CD1c-positive myeloid dendritic cell (primary cell): ENCODE measurements around the gene OR2A5.
A peak's percentile ranks its signal among the peaks of the same experiment; 100 is the strongest.
"Not testable (repeated sequence)": the region's sequence is repeated elsewhere in the genome, so short reads cannot be mapped to it uniquely, and the experiment has no call there.

Experiments used
- DNase-seq: peaks from one replicate; pipeline ENCODE4 v3.0.0-alpha.2; 2016; ENCODE audit errors: extremely low spot score

The OR2A5 gene, protein sequence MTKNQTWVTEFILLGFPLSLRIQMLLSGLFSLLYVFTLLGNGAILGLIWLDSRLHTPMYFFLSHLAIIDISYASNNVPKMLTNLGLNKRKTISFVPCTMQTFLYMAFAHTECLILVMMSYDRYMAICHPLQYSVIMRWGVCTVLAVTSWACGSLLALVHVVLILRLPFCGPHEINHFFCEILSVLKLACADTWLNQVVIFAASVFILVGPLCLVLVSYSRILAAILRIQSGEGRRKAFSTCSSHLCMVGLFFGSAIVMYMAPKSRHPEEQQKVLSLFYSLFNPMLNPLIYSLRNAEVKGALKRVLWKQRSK

DNA sequence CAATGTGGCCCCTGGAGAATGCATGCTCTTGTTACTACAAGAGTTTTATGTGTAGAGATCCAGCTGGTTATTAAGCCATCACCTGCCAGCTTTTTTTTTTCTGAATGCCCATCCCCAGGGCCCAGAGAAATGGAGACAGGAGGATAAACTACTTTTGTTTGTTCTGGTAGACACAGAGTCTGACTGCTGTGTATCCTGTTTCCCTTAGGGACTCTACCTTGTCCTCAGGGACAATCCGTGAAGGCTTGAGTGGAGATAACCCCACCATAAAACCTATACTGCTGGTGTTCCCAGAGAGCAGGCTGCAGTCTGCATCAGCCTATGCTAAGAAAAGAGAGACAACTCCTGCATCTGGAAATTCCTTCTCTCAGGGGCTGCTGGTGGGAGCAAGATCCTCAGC, at the start of gene OR2A5:
TSS of gene OR2A5 (plus strand) at position 301 of the 400 bp plus-strand sequence. CDS start 1,454 bp downstream, outside the sequence.
- DNase-seq = no peak

DNA sequence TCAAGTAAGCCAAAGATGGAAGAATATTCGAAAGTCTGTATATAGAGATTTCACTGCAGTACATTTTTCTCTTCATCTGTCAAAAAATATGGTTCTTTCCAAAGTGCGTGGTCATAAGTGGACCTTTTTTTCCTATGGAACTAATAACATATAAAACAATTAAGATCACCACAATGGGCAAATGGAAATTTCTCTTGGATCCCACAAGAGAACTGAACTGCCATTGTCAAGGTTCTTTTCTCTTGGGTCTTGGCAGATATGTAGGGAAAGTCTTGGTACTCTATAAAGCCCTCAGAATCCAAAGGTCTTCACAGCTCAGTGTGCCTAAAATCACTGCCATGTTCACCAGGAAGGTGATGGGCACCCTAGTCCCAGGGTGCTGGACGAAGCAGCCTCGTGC, 48.7 kb upstream of the OR2A5 start, which contains the start of gene OR6B1:
TSS of gene OR6B1 (plus strand) at position 301 of the 400 bp plus-strand sequence. CDS start 3,677 bp downstream, outside the sequence.
- DNase-seq = no peak

DNA sequence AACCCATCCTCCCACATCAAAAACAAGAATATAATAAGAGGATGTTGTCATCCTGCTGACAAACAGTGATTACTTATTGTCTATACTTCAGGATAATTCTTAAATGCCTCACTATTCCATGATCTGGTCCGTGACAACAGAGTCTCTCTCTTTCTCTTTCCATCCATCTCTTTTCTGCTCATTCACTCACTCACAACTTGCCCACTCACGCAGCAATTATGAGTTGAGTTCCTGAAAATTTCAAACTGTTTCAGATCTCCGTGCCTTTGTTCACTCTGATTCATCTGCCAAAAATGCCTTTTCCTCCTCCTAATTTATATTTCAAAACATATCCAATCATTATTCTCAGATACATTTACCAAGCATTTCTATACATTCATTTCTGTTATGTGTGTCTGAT, 47.2 kb upstream of the OR2A5 start:
- DNase-seq = no peak

DNA sequence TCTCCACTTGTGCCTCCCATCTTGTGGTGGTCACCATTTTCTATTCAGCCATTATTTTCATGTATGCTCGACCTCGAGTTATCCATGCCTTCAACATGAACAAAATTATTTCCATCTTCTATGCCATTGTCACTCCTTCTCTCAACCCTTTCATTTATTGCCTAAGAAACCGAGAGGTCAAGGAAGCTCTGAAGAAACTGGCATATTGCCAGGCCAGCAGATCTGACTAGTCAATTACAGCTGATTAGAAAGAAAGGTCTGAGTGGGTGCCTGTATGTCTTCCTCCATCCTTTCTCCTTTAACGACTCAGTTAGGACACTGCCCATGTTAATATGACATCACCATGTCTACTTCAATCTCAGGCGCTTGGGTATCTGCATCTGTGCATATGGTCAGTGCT, 44.0 kb upstream of the OR2A5 start:
- DNase-seq = no peak

DNA sequence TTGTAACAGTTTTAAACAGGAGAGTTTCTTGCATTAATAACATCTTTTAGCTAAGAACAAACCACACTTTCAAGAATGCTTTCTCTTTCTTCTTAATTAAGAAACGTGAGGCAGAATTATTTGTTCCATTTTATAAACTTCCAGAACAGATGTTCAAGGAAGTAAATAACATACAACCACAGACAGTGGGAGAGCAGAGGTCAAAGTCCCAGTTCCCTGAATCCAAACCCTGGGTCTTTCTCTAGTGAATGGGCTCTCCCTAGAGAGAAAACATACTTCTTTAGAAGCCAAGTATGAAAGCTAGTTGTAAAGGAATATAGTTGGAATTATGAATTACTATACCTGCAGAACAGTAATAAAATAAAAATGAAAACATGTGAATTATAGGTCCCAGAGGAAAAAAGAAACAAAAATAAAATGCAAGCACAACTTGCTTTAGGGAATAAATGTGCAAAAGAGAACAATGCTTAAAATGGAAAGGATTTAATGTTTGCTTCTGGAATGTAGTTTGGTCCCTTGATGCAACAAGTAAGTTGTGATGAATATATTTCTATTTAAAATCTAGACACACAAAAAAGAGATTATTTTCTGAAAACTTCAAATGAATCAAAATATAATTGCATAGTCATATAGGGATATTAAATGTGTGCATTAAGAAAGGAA, 42.6 kb upstream of the OR2A5 start:
- DNase-seq = no peak

DNA sequence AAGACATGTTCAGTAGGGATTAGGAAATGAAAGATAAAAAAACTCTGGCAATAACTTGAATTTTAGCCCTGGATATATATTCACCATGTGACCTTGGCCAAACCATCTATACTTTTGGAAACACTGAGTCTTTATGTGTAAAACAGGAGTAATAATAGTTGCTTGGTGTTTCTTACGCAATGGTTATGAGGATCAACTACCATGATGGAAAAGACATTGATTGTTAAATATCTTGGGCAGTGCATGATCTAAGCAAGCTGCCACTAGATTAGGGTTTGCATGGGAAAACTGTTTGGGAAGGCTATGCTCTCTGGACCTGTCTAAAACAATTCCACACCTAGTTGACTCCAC, 42.1 kb upstream of the OR2A5 start:
- no peak for DNase-seq

DNA sequence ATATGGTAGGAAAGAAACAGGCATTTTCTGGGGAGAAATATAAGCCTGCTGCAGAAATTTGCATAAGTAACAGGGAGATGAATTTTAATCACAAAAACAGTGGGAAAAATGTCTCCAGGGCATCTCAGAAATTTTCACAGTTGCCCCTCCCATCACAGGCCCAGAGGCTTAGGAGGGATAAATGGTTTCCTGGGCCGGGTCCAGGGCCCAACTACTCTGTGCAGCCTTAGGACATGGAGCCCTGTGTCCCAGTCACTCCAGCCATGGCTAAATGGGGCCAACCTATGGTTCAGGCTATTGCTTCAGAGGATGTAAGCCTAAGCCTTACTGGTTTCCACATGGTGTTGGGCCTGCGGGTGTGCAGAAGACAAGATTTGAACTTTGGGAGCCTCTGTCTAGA, 39.4 kb upstream of the OR2A5 start:
- no peak for DNase-seq

DNA sequence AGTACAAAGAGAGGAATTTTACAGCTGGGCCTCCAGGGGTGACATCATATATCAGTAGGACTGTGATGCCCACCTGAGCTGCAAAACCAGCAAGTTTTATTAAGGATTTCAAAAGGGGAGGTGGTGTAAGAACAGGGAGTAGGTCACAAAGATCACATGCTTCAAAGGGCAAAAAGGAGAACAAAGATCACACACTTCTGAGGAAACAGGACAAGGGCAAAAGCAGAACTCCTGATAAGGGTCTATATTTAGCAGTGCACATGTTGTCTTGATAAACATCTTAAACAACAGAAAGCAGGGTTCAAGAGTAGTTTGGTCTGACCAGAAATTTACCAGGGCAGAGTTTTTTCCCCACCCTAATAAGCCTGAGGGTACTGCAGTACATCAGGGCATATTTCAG, 38.7 kb upstream of the OR2A5 start:
- DNase-seq = peak; percentile 51

DNA sequence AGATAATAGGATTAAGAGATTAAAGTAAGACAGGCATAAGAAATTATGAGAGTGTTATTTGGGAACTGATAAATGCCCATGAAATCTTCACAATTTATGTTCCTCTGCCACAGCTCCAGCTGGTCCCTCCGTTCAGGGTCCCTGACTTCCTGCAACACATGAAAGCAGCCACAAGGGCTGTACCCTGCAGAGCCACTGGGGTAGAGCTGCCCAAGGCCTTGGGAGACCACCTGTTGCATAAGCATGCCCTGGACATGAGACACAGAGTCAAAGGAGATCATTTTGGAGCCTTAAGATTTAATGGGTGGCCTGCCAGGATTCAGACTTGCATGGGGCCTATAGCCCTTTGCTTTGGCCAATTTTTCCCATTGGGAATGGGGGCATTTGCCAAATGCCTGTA, 37.9 kb upstream of the OR2A5 start:
- DNase-seq = not testable (repeated sequence)

DNA sequence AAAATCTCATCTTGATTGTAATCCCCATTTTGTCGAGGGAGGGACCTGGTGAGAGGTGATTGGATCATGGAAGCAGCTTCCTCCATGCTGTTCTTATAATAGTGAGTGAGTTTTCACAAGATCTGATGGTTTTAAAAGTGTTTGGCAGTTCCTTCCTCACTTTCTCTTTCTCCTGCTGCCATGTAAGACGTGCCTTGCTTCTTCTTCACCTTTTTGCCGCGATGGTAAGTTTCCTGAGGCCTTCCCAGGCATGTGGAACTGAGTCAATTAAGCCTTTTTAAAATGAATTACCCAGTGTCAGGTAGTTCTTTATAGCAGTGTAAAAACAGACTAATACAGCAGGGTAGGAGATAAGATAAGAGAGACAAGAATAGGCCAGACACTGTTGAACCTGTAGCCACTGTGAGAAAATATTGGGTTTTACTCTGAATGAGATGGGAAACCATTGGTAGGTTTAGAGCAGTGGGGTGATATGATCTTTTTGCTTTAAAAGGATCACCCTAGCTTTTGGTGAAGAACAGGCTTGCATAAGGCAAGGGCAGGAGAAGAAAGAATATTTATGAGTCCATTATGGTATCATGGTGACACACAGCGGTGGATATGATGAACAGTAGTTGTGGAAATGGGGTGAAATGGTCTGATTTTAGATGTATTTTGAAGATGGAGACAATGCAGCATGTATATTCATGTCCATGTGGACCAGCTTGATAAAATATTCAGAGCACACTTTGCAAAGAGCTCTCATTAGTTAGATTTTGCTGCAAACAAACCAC, 37.1 kb upstream of the OR2A5 start:
- DNase-seq = no peak

DNA sequence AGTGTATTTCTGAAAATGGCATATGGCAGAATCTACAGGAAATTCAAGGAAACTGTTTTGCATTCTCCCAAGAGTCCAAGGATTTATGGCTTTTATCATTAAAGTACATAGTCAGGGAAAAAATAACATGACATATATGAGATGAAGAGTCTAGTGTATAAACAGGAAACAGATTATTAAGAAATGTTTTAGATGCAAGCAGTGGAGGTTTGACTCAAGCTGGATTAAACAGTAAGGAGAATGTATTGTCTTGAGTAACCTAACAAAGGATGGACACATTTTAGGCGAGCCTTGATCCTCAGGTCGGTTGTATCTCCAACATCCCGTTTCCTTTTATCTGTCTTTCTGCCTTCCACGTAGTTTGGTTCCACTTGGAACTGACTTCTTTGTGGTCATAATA, 30.7 kb upstream of the OR2A5 start:
- DNase-seq = no peak

DNA sequence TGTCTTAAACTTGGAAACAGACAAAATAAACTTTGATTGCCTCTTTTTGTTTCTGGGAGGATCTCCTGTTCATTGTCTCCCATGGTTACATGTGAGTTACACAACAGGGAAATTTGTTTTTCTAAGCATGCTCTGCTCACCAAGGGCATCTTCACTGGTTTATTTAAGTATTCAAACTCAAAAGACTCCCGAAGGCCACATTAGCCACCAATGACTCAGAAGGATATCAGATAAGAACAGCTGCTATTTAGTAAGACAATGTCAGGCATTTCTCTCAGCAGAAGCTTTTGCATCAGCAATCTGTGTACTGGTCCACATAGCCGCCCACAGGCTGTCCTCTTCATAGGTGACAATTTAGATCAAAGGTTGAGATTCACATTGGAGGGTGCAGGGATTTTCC, 29.3 kb upstream of the OR2A5 start:
- DNase-seq = no peak

DNA sequence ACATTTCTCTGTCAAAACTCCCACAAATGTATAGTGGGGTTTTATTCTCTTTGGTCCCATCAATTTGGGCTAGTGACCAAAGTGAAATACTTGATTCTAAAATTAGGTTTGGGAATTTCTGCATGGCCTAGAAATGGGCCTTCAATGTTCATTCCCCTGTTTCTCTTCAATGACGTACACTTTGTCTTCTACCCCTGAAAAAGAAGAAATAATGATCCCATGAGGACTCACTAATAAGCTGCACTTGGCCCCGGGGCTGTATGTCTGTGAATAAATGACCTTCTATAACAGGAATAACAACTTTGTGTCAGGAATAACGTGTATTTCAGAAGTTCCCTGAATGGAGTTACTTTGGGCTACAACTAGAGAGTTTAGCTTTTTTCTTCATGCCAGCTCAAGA, 28.4 kb upstream of the OR2A5 start:
- DNase-seq = no peak

DNA sequence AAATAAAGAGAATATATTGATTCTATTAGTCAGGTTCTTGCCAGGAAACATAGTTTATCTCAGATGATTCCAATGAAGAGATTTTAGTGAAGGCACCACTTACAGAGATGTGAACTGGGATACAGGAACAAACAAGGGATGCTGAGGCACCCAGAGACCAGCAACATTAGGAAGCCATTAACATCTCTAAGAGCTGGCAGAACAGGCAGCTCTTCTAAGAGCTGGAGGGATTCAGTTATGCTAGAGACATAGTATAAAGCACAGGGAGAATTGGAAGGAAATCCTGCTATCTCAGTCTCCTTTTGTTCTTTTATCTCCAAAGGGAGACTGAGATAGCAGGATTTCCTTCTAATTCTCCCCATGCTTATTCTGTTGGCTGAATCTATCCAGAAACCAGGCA, 26.6 kb upstream of the OR2A5 start:
- DNase-seq = no peak

DNA sequence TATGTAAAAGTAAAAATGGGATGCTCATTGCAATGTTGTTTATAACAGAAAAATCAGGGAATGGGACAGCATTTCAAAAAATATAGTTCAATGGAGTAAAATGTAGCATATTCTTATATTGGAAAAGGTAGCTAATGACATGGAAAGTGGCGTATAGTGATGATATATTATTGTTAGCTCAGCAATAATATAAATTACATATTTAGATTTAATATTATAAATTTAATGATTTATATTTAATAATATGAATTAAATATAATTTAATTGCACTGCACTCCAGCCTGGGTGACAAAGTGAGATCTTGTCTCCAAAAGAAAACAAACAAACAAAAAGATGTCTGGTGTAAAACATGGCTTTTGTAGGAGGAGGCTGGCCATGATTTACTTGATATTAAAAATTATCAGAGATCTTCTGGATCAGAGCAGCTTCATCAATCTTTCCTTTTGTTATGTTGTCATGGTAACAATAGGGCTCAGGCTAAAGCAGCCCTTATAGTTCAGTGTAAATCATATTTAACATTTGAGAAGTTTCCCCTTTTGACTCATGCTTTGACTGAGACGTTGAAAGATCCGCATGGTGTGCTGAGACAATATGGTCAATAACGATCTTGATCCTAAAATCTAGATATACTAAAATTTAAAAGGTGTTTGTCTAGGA, 25.4 kb upstream of the OR2A5 start:
- DNase-seq = no peak

DNA sequence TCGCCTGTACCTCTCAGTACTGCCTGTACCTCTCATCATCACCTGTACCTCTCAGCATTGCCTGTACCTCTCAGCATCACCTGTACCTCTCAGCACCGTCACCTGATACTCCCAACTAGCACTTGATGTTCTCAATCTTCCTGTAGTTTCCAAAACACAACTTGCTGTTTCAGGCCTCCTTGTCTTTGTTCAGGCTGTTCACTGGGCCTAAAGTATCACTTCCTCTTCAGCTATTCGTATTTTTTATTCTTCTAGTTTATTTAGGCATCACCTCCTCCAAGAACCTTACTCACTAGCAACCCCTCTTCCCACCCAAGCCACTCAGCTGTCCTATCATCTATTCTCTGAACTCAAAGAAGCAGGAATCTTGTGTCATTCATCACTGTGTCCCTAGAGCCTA, 24.5 kb upstream of the OR2A5 start:
- DNase-seq = no peak

DNA sequence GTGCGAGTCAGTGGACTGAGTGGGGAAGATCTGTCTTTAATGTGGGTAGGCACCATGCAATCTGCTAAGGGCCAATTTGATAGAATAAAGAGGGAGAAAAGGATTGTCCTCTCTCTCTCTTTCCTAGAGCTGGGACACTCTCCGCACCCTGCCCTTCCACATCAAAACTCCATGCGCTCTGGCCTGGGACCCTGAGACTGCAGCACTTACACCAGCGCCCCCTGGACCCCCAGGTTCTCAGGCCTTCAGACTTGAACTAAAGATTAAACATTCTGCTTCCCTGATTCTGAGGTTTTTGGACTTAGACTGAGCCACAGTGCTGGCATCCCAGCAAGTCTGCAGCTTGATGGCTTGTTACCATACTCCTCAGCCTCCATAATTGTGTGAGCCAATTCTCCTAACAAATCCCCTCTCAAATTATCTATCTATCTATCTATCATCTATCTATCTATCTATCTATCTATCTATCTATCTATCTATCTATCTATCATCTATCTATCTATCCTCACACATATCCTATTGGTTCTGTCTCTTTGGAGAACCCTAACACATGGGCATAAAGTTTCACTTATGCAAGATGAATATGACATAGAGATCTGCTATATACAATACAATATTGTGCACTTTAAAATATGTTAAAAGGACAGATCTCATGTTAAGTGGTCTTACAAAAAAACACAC, 22.4 kb upstream of the OR2A5 start:
- no peak for DNase-seq

DNA sequence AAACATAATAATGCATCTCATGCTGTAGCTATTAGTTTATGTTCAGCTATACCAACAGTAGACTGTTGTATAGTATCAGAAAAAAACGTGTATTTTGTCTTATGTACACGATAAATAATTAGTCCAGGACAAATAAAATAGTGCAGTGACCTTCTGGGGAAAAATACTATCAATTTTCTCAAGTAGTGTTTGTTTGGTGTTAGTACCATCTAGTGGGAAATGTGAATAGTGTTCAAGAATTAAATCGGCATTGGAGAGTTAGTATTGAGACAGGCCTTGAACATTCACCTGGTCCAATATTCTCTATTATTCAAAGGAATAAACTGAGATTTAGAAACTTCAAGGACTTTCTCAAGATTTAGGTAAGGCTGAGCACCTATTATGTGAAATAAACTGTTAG, 21.7 kb upstream of the OR2A5 start:
- no peak for DNase-seq

DNA sequence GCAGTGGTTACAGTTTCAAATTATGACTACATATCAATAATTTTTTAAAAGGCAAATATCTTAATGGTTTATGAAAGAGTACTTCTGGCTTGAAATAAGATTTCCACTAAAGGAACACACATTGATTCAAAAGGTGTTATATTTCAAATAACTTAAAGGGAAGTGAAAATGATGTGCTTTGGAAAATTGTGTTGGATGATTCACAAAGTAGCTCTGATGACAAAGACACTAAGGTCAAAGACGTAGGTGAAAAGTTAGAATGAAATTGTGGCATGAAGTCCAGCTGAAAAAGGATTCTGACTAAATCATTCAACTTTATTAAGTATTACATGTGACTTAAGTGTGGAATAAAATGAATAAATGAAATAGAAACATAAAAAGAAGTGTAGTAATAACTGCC, 20.8 kb upstream of the OR2A5 start:
- peak; percentile 21 for DNase-seq

DNA sequence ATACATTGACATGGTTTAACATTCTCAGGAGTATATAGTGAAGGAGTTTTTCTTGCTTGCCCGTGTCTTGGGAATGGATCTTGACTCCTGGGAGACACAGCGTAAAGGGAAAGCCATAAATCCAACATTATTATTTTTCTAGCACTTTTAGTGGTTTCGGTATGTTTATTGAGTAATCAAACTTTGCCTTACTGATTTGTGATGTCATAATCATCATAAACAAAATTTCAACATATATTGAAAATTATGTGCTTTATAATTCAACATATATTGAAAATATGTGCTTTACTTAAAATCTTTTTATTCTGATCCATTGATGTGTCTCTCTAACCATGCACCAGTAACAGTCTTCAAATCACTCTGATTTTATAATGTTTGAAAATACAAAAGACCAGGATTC, 20.2 kb upstream of the OR2A5 start:
- no peak for DNase-seq

DNA sequence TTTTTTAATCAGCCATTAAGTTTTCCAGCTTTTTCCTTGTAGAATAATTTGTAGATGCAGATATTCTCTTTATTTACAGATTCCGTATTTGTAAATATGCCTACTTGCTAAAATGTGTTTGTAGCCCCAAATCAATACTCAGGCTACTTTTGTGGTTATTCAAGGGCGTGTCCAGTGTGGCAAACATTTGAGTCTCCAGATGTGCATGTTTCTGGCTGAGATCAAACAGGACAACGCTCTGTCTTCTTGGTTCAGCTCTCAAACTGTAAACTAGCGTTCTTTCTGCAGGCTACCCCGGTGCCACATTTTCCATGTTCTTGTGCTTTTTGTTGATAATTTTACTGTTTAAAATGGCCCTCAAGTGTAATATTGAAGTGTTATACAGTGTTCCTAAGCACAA, 16.2 kb upstream of the OR2A5 start:
- no peak for DNase-seq
